Nephron (organoid): ENCODE results near the gene PKP2.
"Not testable (repeated sequence)": the region's sequence is repeated elsewhere in the genome, so short reads cannot be mapped to it uniquely, and the experiment has no call there.

Experiments used
- H3K27ac Mint-ChIP-seq, 3 experiments: 2 replicates each; pipeline ENCODE4 v1.8.0; 2020; ENCODE audit warnings: mixed read lengths in 3 of 3, mild to moderate bottlenecking in 2 of 3, moderate library complexity in 1 of 3
- H3K27me3 Mint-ChIP-seq: 2 replicates; pipeline ENCODE4 v1.8.0; 2021; ENCODE audit warnings: low read depth, mild to moderate bottlenecking, moderate library complexity, mixed read lengths
- H3K36me3 Mint-ChIP-seq: 2 replicates; pipeline ENCODE4 v1.8.0; 2020; ENCODE audit warnings: low read depth, mixed read lengths
- H3K4me1 Mint-ChIP-seq: 2 replicates; pipeline ENCODE4 v1.8.0; 2020; ENCODE audit warnings: mixed read lengths
- H3K4me3 Mint-ChIP-seq, 3 experiments: 2 replicates each; pipeline ENCODE4 v1.8.0; 2020; ENCODE audit warnings: mild to moderate bottlenecking in 3 of 3, mixed read lengths in 3 of 3, moderate library complexity in 2 of 3
- H3K9me3 Mint-ChIP-seq: 2 replicates; pipeline ENCODE4 v1.8.0; 2020; ENCODE audit warnings: mixed read lengths
- CTCF ChIP-seq, 3 experiments: fragments of 200-600 bp; sonication (generic); IDR thresholded peaks; one replicate each; pipeline ENCODE4 v1.5.0; 2021; ENCODE audit warnings: antibody characterized with exemption in 3 of 3; ENCODE audit not compliant: unreplicated experiment in 3 of 3

The PKP2 gene

GRCh38 chr12:32877601-32878459 lies 18.7 kb downstream of the PKP2 start:
- H3K27me3 Mint-ChIP-seq: no peaks in the 10 kb centered on the region
- no peak overlapping the region for H3K4me3 Mint-ChIP-seq
- no peaks in the 10 kb centered on the region for H3K4me1 Mint-ChIP-seq
- H3K9me3 Mint-ChIP-seq: no peaks in the 10 kb centered on the region
- H3K27ac Mint-ChIP-seq: no peak overlapping the region
- TF ChIP-seq CTCF (IDR thresholded peaks at IDR 0.05; ENCODE audit: unreplicated experiment in 3 of 3): no peak
- peaks cover 9% of the 10 kb centered on the region for H3K36me3 Mint-ChIP-seq

GRCh38 chr12:32876004-32876403 lies 20.6 kb downstream of the PKP2 start:
- H3K36me3 Mint-ChIP-seq: peaks cover 12% of the 10 kb centered on the region
- no peaks in the 10 kb centered on the region for H3K9me3 Mint-ChIP-seq
- H3K4me1 Mint-ChIP-seq: no peaks in the 10 kb centered on the region
- no peaks in the 10 kb centered on the region for H3K27me3 Mint-ChIP-seq
- no peak overlapping the region for H3K4me3 Mint-ChIP-seq
- TF ChIP-seq CTCF (IDR thresholded peaks at IDR 0.05; ENCODE audit: unreplicated experiment in 3 of 3): no peak
- H3K27ac Mint-ChIP-seq: no peak overlapping the region

GRCh38 chr12:32874975-32875374 lies 21.6 kb downstream of the PKP2 start:
- Mint-ChIP-seq H3K36me3 (peaks cover 12% of the 10 kb centered on the region), H3K9me3 (no peaks in the 10 kb centered on the region), H3K27ac (no peak overlapping the region), H3K27me3 (no peaks in the 10 kb centered on the region), H3K4me3 (no peak overlapping the region), H3K4me1 (no peaks in the 10 kb centered on the region)
- no peak for TF ChIP-seq CTCF (IDR thresholded peaks at IDR 0.05; ENCODE audit: unreplicated experiment in 3 of 3)

GRCh38 chr12:32874078-32874477 lies 22.5 kb downstream of the PKP2 start:
- no peak for TF ChIP-seq CTCF (IDR thresholded peaks at IDR 0.05; ENCODE audit: unreplicated experiment in 3 of 3)
- no peaks in the 10 kb centered on the region for H3K9me3 Mint-ChIP-seq
- no peak overlapping the region for H3K4me3 Mint-ChIP-seq
- peaks cover 13% of the 10 kb centered on the region for H3K36me3 Mint-ChIP-seq
- H3K4me1 Mint-ChIP-seq: no peaks in the 10 kb centered on the region
- peak overlapping the region in 1 of 3 experiments; percentile 71 for H3K27ac Mint-ChIP-seq
- H3K27me3 Mint-ChIP-seq: no peaks in the 10 kb centered on the region

GRCh38 chr12:32872416-32872815 lies 24.2 kb downstream of the PKP2 start:
- not testable (repeated sequence) for H3K9me3 Mint-ChIP-seq, H3K4me1 Mint-ChIP-seq, H3K27ac Mint-ChIP-seq, H3K27me3 Mint-ChIP-seq, H3K4me3 Mint-ChIP-seq
- peaks cover 22% of the 10 kb centered on the region for H3K36me3 Mint-ChIP-seq

GRCh38 chr12:32870716-32871115 lies 25.9 kb downstream of the PKP2 start:
- TF ChIP-seq CTCF (IDR thresholded peaks at IDR 0.05; ENCODE audit: unreplicated experiment in 3 of 3): no peak
- H3K27ac Mint-ChIP-seq: no peak overlapping the region

More at GRCh38 chr12:32870716-32871115, 25.9 kb downstream of the PKP2 start:
- H3K9me3 Mint-ChIP-seq: no peaks in the 10 kb centered on the region
- no peaks in the 10 kb centered on the region for H3K4me1 Mint-ChIP-seq
- no peaks in the 10 kb centered on the region for H3K27me3 Mint-ChIP-seq
- H3K4me3 Mint-ChIP-seq: no peak overlapping the region
- peaks cover 22% of the 10 kb centered on the region for H3K36me3 Mint-ChIP-seq
